GM21515 (cell line): ENCODE data around the gene KLHL26.
"Not testable (repeated sequence)": the region's sequence is repeated elsewhere in the genome, so short reads cannot be mapped to it uniquely, and the experiment has no call there.

Source experiments
- ATAC-seq: cut with Tn5 transposase; IDR thresholded peaks from one replicate; pipeline ENCODE4 v1.9.1; 2021; ENCODE audit not compliant: unreplicated experiment

The KLHL26 gene

DNA sequence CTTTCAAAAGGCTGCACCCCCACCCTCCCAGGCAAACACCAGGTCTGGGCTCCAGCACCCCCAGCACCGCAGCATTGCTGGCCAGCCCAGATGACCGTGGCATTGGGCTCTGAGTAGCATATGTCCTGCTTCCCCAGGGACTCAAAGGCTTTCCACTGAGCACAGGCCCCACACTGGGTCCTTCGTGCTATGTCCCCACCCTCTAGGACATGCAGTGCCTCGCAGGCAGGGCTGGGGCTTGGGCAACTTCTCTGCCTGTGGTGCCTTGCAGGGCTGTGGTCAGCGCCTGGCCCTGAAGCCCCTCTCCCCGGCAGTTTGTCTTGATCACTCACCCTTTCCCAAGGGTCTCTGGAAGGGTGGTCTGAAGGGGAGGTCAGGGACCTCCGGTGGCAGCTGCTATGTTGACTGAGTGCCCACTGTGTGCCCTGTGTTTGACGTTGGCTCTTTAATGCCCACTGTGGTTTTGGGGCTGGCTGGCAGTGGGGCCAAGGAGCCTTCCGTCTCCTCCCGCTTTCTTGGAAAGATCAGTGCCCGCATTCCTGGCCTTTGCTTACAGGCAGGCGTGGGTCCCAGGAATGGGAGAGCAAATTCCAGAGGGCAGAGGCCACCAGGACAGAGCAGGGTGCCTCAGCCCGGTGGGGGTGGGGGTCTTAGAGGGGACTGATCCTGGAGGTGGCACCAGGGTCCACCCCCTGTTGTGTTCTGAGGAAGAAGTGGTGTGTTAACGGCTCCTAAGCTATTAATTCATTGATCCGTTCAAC is 26.3 kb downstream of the KLHL26 start:
- ATAC-seq = no peak

DNA sequence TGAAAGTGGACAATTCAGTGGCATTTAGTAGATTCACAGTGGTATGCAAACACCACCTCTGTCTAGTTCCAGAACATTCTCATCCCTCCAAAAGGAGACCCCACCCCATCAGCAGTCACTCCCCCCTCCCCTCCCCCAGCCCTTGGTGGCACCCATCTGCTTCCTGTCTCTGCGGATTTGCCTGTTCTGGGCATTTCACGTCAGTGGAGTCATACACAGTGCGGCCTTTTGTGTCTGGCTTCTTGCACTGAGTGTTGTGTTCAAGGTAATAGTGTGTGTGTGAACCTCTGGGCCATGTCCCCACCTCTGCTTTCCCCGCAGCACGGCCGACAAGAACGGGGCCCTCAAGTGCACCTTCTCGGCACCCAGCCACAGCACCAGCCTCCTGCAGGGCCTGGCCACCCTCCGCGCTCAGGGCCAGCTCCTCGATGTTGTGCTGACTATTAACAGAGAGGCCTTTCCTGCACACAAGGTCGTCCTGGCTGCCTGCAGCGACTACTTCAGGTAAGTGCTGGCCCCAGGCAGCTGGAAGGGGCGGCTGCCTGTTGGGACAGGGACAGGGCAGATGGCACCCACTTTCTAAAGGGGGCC is 27.2 kb downstream of the KLHL26 start:
- no peak for ATAC-seq

DNA sequence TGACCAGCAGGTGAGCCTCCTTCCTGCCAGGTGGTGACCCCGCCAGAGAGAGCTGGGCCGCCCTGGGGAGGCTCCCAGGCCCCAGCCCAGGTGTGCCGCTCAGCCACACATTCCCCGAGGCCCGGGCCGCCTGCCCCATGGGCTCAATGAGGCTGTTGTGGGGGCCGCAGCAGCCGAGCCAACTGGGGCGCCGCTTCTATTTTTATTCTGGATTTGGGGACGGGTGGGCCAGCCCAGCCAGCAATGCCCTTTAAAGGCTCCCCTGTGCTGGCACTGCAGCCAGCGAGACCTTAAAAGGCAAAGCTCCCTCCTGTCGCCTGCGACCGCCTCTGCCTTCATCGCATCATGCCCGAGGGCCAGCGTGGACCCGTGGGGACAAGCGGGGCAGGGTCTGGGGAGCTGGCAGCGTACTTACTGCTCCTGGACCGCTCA is 29.0 kb downstream of the KLHL26 start:
- ATAC-seq = no peak

DNA sequence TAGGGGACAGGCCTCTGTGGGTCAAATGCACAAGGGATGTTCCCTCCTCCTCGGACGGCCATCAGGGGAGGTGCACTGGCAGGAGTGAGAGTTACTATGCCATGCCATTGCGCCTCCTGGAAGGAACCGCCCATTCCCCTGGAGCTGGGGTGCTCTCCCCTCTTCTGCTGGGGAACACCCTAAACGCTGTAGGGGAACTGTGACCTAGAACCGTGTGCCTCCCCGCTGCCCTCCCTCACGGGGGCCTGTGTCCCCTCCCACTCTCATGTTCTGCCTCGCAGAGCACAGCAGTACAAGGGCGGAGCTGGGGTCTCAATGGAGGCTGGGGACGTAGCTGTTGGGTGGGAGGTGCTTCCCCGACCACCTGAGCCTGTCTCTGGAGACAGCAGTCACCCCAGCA is 29.5 kb downstream of the KLHL26 start:
- ATAC-seq = no peak

DNA sequence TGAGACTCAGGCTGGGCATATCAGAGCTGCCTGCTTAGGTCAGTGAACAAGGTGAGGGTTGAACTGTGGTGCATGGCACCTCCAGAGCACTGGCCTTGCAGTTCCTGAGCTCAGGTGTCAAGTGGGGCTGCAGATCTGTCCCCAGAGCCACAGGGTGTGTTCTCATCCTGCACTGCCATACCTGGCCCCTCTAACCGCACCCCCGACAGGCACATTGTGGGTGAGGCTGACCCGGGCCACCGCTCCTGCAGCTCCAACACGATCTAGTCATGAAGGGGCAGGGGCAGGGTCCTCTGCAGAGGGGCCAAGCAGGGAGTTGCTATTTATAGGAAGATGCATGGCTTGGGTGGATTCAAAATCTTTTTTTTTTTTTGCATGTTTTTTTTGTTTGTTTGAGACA is 30.0 kb downstream of the KLHL26 start:
- no peak for ATAC-seq

DNA sequence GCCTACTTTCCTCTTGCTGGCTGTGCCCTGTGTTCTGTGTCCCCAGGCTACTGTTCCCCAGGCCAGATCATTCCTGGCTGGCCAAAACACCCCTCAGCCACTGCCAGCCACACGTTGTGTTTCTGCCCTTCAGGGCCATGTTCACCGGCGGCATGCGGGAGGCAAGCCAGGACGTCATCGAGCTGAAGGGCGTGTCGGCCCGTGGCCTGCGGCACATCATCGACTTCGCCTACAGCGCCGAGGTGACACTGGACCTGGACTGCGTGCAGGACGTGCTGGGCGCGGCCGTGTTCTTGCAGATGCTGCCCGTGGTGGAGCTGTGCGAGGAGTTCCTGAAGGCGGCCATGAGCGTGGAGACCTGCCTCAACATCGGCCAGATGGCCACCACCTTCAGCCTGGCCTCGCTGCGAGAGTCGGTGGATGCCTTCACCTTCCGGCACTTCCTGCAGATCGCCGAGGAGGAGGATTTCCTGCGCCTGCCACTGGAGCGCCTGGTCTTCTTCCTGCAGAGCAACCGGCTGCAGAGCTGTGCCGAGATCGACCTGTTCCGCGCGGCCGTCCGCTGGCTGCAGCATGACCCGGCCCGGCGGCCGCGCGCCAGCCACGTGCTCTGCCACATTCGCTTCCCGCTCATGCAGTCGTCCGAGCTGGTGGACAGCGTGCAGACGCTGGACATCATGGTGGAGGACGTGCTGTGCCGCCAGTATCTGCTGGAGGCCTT is 30.9 kb downstream of the KLHL26 start:
- no peak for ATAC-seq

DNA sequence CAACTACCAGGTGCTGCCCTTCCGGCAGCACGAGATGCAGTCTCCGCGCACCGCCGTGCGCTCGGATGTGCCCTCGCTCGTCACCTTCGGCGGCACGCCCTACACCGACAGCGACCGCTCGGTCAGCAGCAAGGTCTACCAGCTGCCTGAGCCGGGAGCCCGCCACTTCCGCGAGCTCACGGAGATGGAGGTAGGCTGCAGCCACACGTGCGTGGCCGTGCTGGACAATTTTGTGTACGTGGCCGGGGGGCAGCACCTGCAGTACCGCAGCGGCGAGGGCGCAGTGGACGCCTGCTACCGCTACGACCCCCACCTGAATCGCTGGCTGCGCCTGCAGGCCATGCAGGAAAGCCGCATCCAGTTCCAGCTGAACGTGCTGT is 31.4 kb downstream of the KLHL26 start:
- ATAC-seq = no peak

DNA sequence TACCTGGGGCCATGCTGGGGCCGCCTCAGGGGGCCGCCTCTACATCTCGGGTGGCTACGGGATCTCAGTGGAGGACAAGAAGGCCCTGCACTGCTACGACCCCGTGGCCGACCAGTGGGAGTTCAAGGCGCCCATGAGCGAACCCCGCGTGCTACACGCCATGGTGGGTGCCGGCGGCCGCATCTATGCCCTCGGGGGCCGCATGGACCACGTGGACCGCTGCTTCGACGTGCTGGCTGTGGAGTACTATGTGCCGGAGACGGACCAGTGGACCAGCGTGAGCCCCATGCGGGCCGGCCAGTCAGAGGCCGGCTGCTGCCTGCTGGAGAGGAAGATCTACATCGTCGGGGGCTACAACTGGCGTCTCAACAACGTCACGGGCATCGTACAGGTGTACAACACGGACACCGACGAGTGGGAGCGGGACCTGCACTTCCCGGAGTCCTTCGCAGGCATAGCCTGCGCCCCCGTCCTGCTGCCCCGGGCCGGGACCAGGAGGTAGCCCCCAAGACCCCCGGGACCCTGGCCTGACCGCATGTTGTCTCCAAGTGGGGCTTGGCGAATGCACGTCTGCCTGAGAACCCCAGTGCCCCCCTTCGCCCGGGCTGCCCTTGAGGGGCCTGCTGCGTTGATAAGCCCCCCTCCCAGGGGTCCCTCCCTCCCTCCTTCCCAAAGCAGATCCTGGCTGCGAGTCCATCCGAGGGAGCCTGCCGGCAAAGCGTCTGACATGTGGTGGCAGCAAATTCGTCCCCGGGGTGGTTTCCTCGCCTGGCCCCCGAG is 32.1 kb downstream of the KLHL26 start:
- ATAC-seq = no peak

DNA sequence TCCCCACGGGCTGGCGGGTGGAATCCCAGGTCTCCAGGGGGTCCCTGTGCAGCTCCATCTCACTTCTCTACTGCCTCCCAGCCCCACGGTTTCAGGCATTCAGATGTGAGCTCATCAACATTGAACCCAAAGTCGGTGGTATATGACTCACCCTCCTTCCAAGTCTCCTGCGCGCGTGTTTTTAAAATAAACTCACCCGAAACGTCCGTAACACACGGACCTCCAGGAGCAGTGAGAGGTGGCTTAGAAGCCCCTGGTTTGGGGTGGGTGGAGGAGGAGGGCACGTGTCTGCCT is 32.6 kb downstream of the KLHL26 start:
- ATAC-seq = no peak

DNA sequence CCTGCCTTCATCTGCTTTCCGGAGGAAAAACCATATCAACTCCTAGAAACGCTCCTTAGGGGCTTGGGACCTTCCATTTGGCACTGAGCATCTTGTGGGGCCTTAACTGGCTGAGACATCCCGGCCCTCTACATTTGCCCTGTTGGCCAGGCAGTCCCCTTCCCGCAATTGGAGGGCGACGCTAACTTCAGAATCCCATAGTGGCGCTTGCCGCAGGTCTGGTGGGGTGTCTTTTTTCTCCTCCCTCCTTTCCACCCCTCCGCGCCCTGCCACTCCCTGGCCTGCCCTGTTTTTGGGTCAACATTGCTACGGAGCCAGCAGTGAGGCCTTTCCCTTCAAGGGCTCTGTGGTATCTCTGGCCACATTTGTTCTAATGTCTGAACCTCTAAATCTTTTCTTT is 33.1 kb downstream of the KLHL26 start:
- no peak for ATAC-seq

DNA sequence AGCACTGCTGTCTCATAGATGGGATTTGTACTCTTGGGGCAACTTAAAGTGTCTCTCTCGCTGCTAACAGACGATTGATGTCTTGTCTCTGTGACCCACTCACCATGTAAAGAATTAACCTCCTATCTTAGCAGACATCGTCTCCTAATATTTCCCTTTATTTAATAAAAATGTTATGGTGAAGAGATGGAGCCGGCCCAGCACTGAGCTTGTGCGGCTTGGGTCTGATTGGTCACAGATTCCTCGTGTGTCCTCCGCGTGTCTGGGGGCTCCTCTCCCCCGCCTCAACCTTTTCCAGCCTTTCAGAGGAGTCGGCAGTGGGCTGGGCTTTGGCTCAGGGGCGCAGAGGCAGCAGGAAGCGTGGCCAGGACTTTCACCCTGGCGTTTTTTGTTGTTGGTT is 33.5 kb downstream of the KLHL26 start:
- ATAC-seq = no peak

DNA sequence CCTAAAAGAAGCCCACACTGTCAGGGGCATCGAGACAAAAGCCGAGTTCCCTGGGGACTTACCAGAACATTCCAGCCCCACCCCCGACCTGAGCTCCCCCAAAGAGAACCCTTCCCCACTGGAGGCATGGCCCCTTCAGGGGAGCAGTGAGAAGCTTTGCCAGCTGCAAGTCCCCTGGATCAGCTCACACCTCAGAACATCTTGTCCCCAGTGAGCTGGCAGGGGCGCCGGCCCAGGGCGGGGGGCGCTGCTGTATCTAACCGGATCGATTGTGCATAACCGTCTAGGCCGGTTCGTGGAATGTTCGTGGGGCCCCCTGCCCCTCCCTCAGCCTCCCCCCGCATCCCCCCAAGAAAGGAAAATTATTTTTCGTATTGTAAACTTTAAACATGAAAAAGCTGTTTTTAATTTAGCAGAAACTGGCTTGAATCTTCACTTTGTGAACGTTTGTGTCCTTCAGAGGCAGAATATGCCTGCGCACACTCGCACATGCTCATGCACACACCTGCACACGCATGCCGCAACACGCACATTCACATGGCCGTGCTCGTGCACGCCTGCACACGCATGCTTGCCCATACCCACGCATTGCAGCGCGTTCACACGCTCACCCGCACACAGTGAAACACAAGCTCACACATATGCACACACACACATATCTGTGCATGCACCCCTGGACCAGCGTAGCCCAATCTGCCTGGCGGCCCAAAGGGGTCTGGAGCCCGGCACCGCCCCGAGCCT is 34.6 kb downstream of the KLHL26 start:
- no peak for ATAC-seq

DNA sequence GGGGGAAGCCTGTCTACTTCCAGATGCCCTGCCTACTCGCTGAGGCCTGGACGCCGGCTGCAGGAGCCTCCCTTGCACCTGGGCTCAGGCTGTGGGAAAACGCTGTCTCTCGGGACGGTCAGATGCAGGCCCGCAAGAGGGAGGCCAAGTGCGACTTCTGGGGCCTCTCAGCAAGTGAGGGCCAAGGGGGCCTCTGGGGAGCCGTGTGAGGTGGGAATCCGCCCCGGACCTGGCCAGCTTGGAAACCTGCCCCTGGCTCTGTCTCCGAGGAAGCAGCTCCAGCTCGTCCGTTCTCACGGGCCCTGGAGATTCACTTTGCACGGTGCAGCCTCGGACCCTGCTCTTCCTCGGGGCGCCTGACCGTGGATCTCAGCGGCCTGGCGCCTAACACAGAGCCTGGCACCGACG is 35.2 kb downstream of the KLHL26 start:
- ATAC-seq = no peak

DNA sequence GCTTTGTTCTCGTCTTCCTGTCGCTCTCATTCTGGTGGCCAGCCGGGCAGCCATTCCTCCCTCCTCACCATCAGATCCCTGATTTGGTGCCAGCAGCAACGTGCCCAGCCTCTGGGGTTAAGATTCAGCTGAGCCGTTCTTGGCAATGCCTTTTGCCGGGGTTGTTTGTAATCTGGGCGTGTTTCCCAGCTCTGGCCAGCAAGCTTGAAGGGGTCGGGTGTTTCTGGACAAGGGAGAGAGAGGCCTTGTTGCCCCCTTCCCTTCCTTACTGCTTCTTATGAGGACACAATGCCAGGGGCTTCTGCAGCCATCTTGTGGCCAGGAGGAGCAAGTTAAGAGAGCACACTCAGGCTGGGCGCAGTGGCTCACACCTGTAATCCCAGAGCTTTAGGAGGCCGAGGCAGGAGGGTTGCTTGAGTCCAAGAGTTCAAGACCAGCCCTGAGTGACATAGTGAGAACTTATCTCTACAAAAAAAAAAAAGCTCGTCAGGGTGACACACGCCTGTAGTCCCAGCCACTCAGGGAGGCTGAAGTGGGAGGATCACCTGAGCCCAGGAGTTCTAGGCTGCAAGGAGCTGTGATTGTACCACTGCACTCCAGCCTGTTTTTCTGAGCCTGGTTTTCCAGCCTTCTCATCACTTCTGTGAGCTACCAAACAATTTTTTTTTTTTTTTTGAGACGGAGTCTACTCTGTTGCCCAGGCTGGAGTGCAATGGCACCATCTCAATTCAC is 35.9 kb downstream of the KLHL26 start:
- no peak for ATAC-seq

DNA sequence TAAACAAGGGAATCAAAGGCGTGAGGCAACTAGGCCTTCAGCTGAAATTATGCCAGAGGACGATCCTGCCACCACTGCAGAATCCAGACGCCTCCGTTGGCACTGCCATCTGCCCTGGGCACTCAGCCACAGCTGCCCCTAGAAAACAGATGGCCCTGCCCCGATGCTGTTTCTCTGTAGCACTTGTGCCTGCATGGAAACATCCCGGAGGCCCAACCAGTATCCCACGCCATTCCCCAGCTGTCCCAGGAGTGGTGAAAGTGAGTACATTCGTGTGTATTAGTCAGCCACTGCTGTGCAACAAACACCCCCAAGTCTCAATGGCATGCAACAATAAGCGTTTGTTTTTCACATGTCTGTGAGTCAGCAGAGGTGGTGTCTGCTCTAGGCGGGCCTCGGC is 37.8 kb downstream of the KLHL26 start:
- ATAC-seq = no peak

DNA sequence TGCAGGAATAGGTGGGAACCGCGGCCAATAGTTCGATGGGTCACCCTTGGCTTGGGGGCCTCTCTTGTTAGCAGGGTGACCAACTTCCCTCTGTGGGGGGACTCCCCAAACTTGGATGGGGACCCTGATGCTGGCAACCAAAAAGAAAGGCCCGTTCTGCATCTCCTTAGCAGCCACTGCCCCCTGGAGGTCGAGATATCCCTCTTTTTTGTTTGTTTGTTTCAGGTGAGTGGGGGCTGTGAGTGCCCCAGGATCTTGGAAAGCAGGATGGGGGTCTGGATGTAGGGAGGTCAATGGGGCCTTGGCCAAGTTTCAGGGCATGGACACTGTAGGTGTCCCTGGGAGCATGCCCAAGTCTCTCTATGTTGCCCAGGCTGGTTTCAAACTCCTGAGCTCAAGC is 39.0 kb downstream of the KLHL26 start:
- no peak for ATAC-seq

DNA sequence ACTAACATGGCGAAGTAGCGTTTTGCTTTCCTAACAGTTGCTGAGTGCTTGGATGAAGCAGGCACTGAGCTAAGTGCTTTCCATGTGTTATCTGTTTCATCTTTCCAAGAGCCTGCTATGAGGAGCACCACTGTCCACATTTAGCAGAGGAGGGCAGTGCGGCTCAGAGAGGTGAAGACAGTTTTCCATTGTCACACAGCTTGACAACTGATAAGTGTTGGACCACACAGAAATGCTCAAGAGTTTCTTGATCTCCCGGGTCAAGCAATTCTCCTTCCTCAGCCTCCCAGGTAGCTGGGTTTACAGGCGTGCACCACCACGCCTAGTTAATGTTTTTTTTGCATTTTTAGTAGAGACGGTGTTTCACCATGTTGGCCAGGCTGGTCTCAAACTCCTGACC is 39.9 kb downstream of the KLHL26 start:
- ATAC-seq = no peak

DNA sequence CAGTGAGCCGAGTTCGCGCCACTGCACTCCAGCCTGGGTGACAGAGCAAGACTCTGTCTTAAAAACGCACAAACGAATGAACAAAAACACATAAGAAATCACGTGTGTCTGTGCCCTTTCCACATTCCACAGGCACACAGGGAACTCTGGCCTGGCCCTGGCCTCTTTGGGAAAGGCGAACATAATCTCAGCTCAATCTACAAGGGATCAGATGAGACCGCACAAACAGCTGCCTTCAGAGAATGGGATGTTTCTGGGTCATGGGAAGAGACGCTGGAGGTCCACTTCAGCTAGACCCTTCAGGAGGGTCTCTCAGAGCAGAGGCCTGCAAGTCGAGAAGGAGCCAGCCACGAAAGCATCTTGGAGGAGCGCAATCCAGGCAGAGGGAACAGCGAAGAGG is 40.3 kb downstream of the KLHL26 start:
- ATAC-seq = no peak

DNA sequence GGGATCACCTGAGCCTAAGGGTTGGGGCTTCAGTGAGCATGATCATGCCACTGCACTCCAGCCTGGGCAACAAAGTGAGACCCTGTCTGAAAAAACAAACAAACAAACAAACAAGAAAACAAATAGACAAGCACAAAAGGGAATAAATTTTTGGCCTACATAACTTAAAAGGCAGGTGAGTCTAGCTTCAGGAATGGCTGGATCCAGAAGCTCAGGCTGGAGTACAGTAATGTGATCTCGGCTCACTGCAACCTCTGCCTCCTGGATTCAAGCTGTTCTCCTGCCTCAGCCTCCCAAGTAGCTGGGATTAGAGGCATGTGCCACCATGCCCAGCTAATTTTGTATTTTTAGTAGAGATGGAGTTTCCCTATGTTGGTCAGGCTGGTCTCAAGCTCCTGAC is 43.3 kb downstream of the KLHL26 start:
- ATAC-seq = not testable (repeated sequence)

DNA sequence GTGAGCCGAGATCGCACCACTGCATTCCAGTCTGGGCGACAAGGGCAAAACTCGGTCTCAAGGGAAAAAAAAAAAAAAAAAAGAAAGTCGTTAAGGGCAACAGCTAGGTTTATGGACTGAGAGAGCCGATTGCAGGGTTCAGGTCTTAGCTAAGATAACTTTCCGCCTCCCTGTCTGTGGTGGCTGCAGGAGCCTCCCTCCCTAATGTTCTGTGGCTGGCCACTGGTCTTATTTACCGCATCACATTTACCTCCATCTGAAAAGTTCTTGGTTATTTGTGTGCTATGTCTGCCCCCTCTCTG is 45.9 kb downstream of the KLHL26 start:
- ATAC-seq = no peak
